ENCODE data around the gene ZBTB38. TPM values are rescaled to one million over a fixed set of nuclear protein-coding genes. Genes with fewer than 3 reads are reported as not detected.
A peak's percentile ranks its signal among the peaks of the same experiment; 100 is the strongest.

The ZBTB38 gene
- total and polyA plus RNA-seq, 2 of the 13 experiments (the other 11 are each of a cell fraction or from before 2014, with no cell fraction given): 26.8 to 51.7 TPM

DNA sequence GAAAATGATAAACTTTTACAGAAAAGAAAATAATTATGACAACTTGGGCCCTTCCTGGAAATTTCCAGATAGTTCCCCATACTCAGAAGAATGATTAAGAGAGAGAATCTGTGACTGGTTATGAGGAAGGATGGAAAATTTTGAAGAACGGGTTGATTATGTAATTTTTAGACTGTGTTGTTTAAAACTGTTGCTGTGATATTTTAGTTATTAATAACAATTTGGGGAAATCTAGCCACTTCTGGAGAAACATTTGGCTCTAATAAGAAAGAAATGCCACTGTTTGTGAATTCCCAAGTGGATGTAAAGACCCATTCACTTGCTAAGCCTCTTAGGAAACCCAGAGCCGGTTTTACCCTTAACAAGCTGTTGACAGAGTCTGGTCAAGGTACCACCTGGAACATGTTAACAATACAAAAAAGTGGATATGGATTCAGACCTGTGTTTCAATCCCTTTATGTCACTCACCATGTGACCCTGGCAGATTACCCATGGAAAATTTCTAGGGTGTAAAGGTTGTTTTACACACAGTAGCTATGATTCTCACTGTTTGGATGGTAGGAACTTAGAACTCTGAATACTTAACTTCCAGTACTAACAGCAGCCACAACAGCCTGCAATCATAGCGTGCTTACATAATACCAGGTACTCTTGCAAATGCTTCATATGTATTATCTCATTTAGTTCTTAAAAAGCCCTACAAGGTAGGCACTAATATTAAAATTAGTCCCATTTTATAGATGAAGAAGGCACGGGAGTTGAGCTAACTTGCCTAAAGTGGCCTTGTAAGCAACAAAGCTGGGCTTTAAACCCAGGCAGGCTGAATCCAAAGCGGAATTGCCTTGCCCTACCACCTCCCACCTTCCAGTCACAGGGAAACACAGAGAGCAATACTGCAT lies 32.0 kb downstream of the ZBTB38 start (continued):
- TF ChIP-seq, protein P1, sequence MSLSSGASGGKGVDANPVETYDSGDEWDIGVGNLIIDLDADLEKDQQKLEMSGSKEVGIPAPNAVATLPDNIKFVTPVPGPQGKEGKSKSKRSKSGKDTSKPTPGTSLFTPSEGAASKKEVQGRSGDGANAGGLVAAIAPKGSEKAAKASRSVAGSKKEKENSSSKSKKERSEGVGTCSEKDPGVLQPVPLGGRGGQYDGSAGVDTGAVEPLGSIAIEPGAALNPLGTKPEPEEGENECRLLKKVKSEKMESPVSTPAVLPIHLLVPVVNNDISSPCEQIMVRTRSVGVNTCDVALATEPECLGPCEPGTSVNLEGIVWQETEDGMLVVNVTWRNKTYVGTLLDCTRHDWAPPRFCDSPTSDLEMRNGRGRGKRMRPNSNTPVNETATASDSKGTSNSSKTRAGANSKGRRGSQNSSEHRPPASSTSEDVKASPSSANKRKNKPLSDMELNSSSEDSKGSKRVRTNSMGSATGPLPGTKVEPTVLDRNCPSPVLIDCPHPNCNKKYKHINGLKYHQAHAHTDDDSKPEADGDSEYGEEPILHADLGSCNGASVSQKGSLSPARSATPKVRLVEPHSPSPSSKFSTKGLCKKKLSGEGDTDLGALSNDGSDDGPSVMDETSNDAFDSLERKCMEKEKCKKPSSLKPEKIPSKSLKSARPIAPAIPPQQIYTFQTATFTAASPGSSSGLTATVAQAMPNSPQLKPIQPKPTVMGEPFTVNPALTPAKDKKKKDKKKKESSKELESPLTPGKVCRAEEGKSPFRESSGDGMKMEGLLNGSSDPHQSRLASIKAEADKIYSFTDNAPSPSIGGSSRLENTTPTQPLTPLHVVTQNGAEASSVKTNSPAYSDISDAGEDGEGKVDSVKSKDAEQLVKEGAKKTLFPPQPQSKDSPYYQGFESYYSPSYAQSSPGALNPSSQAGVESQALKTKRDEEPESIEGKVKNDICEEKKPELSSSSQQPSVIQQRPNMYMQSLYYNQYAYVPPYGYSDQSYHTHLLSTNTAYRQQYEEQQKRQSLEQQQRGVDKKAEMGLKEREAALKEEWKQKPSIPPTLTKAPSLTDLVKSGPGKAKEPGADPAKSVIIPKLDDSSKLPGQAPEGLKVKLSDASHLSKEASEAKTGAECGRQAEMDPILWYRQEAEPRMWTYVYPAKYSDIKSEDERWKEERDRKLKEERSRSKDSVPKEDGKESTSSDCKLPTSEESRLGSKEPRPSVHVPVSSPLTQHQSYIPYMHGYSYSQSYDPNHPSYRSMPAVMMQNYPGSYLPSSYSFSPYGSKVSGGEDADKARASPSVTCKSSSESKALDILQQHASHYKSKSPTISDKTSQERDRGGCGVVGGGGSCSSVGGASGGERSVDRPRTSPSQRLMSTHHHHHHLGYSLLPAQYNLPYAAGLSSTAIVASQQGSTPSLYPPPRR (CRISPR knock-in tag; IDR thresholded peaks at IDR 0.05; ENCODE audit: borderline replicate concordance): peak; percentile 56; the same call in 1 of the 2 replicates
- TF ChIP-seq MAZ (IDR thresholded peaks at IDR 0.05; ENCODE audit: borderline replicate concordance, low read depth, low read length) (no peak), MAZ (CRISPR knock-in tag; IDR thresholded peaks at IDR 0.05; ENCODE audit: low read depth) (no peak), PITX1 (CRISPR knock-in tag; IDR thresholded peaks at IDR 0.05) (peak; percentile 52; the same call in 1 of the 2 replicates), TFDP2 (CRISPR knock-in tag; IDR thresholded peaks at IDR 0.05) (no peak), RAD21 (CRISPR knock-in tag; IDR thresholded peaks at IDR 0.05) (no peak), ETV6 (CRISPR knock-in tag; conservative IDR thresholded peaks at IDR 0.05) (no peak), ZFP1 (CRISPR knock-in tag; IDR thresholded peaks at IDR 0.05) (peak; percentile 99), ZNF10 (CRISPR knock-in tag; IDR thresholded peaks at IDR 0.05; ENCODE audit: borderline replicate concordance, low read depth) (no peak), ZNF782 (CRISPR knock-in tag; IDR thresholded peaks at IDR 0.05; ENCODE audit: borderline replicate concordance) (no peak), ZNF142 (CRISPR knock-in tag; IDR thresholded peaks at IDR 0.05) (peak; percentile 44; the same call in 1 of the 2 replicates), KDM2A (CRISPR knock-in tag; IDR thresholded peaks at IDR 0.05; ENCODE audit: borderline replicate concordance, low read depth) (0 out of 2 replicates have a peak, but pooled peaks have one; percentile 25), RFX3 (CRISPR knock-in tag; IDR thresholded peaks at IDR 0.05) (no peak)
- TF ChIP-seq, protein P2, sequence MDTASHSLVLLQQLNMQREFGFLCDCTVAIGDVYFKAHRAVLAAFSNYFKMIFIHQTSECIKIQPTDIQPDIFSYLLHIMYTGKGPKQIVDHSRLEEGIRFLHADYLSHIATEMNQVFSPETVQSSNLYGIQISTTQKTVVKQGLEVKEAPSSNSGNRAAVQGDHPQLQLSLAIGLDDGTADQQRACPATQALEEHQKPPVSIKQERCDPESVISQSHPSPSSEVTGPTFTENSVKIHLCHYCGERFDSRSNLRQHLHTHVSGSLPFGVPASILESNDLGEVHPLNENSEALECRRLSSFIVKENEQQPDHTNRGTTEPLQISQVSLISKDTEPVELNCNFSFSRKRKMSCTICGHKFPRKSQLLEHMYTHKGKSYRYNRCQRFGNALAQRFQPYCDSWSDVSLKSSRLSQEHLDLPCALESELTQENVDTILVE (CRISPR knock-in tag; IDR thresholded peaks at IDR 0.05): no peak; the same call in 1 of the 2 replicates

All from HepG2 (cell line).